HL-60 (cell line): ENCODE results near the gene WDR7.

Experiments used
- DNase-seq, 2 experiments: peaks; one replicate each; pipeline ENCODE4 v3.0.0-alpha.2; 2010 to 2020; ENCODE audit warnings: low read depth in 1 of 2, low spot score in 1 of 2
- H3K27ac ChIP-seq: fragments of 250-450 bp; sonication (Bioruptor Pico); replicated peaks from 2 replicates; pipeline ENCODE4 v1.5.1; 2020; ENCODE audit warnings: mild to moderate bottlenecking, moderate library complexity
- H3K27me3 ChIP-seq: fragments of 250-450 bp; sonication (Bioruptor Pico); 2 replicates; pipeline ENCODE4 v1.5.1; 2021; ENCODE audit warnings: mild to moderate bottlenecking, moderate library complexity; ENCODE audit not compliant: insufficient read depth, poor library complexity, severe bottlenecking
- H3K4me3 ChIP-seq: replicated peaks from 2 replicates; pipeline ENCODE4 v1.5.1; 2011; ENCODE audit warnings: mild to moderate bottlenecking, control low read depth, low read length; ENCODE audit not compliant: insufficient read depth
- GABPA ChIP-seq: IDR thresholded peaks from 2 replicates; pipeline ENCODE4 v1.6.1; 2012; ENCODE audit warnings: low read depth
- POLR2AphosphoS5 ChIP-seq: IDR thresholded peaks from 2 replicates; pipeline ENCODE4 v1.6.1; 2012; ENCODE audit warnings: low read depth
- SPI1 ChIP-seq: IDR thresholded peaks from 2 replicates; pipeline ENCODE4 v1.6.1; 2012; ENCODE audit warnings: low read depth, mild to moderate bottlenecking, borderline replicate concordance
- TF ChIP-seq, protein P1 (sequence below): IDR thresholded peaks from one replicate; pipeline ENCODE4 v1.5.1; 2011; ENCODE audit warnings: low read length, control low read depth, inconsistent platforms; ENCODE audit not compliant: insufficient read depth
- TF ChIP-seq, protein P2 (sequence below): IDR thresholded peaks from 2 replicates; pipeline ENCODE4 v1.6.1; 2012; ENCODE audit warnings: low read depth; ENCODE audit not compliant: insufficient replicate concordance

The WDR7 gene

DNA sequence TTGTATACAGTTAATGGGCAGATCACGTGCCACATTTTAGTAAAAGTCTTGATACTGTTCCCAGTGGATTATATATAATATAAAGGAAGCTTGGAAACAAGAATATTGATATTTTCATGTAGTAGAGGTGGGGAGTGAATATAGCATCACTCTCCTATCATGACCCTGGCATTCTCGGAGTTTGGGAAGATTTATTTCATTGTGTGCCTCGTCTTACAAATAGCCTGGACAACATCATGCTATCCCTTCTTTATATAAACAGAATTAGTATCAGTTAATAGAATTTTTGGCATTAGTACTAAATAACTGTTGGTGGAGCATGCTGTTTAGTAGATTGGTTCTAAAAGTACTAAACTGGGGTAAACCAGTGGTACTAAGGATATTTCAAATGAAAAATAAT is 283.7 kb downstream of the WDR7 start:
- Histone ChIP-seq H3K27me3 (no peaks in the 10 kb centered on the region), H3K27ac (no peak overlapping the region), H3K4me3 (no peak overlapping the region)
- TF ChIP-seq POLR2AphosphoS5 (no peak), SPI1 (no peak), GABPA (no peak)
- TF ChIP-seq, protein P1, sequence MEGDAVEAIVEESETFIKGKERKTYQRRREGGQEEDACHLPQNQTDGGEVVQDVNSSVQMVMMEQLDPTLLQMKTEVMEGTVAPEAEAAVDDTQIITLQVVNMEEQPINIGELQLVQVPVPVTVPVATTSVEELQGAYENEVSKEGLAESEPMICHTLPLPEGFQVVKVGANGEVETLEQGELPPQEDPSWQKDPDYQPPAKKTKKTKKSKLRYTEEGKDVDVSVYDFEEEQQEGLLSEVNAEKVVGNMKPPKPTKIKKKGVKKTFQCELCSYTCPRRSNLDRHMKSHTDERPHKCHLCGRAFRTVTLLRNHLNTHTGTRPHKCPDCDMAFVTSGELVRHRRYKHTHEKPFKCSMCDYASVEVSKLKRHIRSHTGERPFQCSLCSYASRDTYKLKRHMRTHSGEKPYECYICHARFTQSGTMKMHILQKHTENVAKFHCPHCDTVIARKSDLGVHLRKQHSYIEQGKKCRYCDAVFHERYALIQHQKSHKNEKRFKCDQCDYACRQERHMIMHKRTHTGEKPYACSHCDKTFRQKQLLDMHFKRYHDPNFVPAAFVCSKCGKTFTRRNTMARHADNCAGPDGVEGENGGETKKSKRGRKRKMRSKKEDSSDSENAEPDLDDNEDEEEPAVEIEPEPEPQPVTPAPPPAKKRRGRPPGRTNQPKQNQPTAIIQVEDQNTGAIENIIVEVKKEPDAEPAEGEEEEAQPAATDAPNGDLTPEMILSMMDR = no peak
- TF ChIP-seq, protein P2, sequence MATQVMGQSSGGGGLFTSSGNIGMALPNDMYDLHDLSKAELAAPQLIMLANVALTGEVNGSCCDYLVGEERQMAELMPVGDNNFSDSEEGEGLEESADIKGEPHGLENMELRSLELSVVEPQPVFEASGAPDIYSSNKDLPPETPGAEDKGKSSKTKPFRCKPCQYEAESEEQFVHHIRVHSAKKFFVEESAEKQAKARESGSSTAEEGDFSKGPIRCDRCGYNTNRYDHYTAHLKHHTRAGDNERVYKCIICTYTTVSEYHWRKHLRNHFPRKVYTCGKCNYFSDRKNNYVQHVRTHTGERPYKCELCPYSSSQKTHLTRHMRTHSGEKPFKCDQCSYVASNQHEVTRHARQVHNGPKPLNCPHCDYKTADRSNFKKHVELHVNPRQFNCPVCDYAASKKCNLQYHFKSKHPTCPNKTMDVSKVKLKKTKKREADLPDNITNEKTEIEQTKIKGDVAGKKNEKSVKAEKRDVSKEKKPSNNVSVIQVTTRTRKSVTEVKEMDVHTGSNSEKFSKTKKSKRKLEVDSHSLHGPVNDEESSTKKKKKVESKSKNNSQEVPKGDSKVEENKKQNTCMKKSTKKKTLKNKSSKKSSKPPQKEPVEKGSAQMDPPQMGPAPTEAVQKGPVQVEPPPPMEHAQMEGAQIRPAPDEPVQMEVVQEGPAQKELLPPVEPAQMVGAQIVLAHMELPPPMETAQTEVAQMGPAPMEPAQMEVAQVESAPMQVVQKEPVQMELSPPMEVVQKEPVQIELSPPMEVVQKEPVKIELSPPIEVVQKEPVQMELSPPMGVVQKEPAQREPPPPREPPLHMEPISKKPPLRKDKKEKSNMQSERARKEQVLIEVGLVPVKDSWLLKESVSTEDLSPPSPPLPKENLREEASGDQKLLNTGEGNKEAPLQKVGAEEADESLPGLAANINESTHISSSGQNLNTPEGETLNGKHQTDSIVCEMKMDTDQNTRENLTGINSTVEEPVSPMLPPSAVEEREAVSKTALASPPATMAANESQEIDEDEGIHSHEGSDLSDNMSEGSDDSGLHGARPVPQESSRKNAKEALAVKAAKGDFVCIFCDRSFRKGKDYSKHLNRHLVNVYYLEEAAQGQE = no peak
- no peak for DNase-seq

GRCh38 chr18:56935434-56936040 is 284.4 kb downstream of the WDR7 start:
- Histone ChIP-seq H3K4me3 (no peak overlapping the region), H3K27me3 (no peaks in the 10 kb centered on the region), H3K27ac (no peak overlapping the region)
- DNase-seq = no peak
- TF ChIP-seq, protein P1 = no peak
- no peak for TF ChIP-seq SPI1
- no peak for TF ChIP-seq GABPA
- TF ChIP-seq POLR2AphosphoS5 = no peak
- TF ChIP-seq, protein P2 = no peak

GRCh38 chr18:56936457-56936856 is 285.3 kb downstream of the WDR7 start:
- TF ChIP-seq, protein P1 = no peak
- no peak for TF ChIP-seq GABPA
- TF ChIP-seq POLR2AphosphoS5 = no peak
- TF ChIP-seq, protein P2 = no peak
- no peak for TF ChIP-seq SPI1
- Histone ChIP-seq H3K27me3 (no peaks in the 10 kb centered on the region), H3K27ac (no peak overlapping the region), H3K4me3 (no peak overlapping the region)
- DNase-seq = no peak
